Panc1 (cell line): ENCODE data around the gene GLE1.

Source experiments
- POLR2AphosphoS5 ChIP-seq: IDR thresholded peaks from 2 replicates; pipeline ENCODE4 v1.6.1; 2012; ENCODE audit warnings: mild to moderate bottlenecking, low read depth, low read length, moderate library complexity
- TF ChIP-seq, protein P1 (sequence below), 2 experiments: IDR thresholded peaks; 2 replicates each; pipeline ENCODE4 v1.6.1; 2011 to 2012; ENCODE audit warnings: low read depth in 2 of 2, control low read depth in 1 of 2, low read length in 1 of 2, mild to moderate bottlenecking in 1 of 2, moderate library complexity in 1 of 2; ENCODE audit not compliant: insufficient read depth in 1 of 2
- TF ChIP-seq, protein P2 (sequence below): fragments of 450-650 bp; IDR thresholded peaks from 2 replicates; pipeline ENCODE4 v1.5.1; 2017; ENCODE audit warnings: mild to moderate bottlenecking

DNA sequence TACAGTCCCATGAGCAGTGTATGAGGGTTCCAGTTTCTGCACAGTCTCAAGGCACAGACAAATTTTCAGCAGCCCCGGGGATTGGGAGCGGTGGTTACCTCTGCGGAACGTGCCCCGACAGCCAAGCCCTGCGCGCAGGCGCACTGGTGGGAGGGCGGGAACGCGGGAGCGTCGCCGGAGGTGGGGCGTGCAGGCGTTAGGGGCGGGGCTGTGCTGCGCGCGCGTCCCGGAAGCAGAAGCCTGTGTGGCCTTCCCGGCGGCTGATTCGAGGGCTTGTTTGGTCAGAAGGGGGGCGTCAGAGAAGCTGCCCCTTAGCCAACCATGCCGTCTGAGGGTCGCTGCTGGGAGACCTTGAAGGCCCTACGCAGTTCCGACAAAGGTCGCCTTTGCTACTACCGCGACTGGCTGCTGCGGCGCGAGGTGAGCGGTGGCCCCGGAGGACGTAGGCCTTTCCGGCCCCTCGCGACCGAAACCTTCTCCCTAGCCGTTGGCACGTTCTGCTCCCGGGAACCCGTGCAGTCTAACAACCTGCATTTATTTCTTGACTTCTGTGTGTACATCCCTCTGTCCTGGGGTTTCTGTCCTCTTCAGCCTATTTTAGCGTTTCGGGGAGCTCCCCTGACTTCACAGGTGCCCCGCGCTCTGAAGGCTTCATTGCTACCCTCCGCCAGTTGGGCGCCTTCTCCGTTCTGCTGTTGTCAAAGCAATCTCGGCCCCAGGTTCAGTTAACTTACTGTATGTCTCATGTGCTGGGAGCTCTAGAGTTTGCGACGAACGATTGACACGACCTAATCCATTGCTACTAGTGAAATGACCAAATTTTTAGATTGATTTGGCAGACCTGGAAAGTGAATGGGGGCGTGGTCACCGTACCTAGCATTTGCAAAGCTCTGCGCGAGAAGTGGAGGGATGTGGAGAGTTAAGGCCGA lies at the start of gene GLE1:
- TF ChIP-seq, protein P1, sequence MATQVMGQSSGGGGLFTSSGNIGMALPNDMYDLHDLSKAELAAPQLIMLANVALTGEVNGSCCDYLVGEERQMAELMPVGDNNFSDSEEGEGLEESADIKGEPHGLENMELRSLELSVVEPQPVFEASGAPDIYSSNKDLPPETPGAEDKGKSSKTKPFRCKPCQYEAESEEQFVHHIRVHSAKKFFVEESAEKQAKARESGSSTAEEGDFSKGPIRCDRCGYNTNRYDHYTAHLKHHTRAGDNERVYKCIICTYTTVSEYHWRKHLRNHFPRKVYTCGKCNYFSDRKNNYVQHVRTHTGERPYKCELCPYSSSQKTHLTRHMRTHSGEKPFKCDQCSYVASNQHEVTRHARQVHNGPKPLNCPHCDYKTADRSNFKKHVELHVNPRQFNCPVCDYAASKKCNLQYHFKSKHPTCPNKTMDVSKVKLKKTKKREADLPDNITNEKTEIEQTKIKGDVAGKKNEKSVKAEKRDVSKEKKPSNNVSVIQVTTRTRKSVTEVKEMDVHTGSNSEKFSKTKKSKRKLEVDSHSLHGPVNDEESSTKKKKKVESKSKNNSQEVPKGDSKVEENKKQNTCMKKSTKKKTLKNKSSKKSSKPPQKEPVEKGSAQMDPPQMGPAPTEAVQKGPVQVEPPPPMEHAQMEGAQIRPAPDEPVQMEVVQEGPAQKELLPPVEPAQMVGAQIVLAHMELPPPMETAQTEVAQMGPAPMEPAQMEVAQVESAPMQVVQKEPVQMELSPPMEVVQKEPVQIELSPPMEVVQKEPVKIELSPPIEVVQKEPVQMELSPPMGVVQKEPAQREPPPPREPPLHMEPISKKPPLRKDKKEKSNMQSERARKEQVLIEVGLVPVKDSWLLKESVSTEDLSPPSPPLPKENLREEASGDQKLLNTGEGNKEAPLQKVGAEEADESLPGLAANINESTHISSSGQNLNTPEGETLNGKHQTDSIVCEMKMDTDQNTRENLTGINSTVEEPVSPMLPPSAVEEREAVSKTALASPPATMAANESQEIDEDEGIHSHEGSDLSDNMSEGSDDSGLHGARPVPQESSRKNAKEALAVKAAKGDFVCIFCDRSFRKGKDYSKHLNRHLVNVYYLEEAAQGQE (IDR thresholded peaks at IDR 0.05; ENCODE audit: insufficient read depth in 1 of 2, low read depth in 2 of 2, low read length in 1 of 2) = no peak
- TF ChIP-seq, protein P2, sequence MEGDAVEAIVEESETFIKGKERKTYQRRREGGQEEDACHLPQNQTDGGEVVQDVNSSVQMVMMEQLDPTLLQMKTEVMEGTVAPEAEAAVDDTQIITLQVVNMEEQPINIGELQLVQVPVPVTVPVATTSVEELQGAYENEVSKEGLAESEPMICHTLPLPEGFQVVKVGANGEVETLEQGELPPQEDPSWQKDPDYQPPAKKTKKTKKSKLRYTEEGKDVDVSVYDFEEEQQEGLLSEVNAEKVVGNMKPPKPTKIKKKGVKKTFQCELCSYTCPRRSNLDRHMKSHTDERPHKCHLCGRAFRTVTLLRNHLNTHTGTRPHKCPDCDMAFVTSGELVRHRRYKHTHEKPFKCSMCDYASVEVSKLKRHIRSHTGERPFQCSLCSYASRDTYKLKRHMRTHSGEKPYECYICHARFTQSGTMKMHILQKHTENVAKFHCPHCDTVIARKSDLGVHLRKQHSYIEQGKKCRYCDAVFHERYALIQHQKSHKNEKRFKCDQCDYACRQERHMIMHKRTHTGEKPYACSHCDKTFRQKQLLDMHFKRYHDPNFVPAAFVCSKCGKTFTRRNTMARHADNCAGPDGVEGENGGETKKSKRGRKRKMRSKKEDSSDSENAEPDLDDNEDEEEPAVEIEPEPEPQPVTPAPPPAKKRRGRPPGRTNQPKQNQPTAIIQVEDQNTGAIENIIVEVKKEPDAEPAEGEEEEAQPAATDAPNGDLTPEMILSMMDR = no peak
- TF ChIP-seq POLR2AphosphoS5 = peak; percentile 73
